BE2C (cell line): ENCODE measurements around the gene PPP1R12B.
"Not testable (repeated sequence)": the region's sequence is repeated elsewhere in the genome, so short reads cannot be mapped to it uniquely, and the experiment has no call there.

Experiments used
- DNase-seq: peaks from one replicate; pipeline ENCODE4 v3.0.0-alpha.2; 2020
- H3K27me3 ChIP-seq: fragments of 250-450 bp; sonication (Bioruptor Pico); 2 replicates; pipeline ENCODE4 v1.5.1; 2020; ENCODE audit warnings: mild to moderate bottlenecking
- H3K36me3 ChIP-seq: fragments of 250-450 bp; sonication (Bioruptor Pico); 2 replicates; pipeline ENCODE4 v1.5.1; 2020; ENCODE audit warnings: mild to moderate bottlenecking
- H3K4me1 ChIP-seq: fragments of 250-450 bp; sonication (Bioruptor Pico); 2 replicates; pipeline ENCODE4 v1.5.1; 2020
- H3K4me3 ChIP-seq: 2 replicates; pipeline ENCODE4 v1.5.1; 2011; ENCODE audit warnings: low read depth, low read length
- H3K9me3 ChIP-seq: fragments of 250-450 bp; sonication (Bioruptor Pico); 2 replicates; pipeline ENCODE4 v1.5.1; 2020
- CTCF ChIP-seq: IDR thresholded peaks from 2 replicates; pipeline ENCODE4 v1.5.1; 2012; ENCODE audit warnings: mild to moderate bottlenecking, low read depth, low read length

The PPP1R12B gene

GRCh38 chr1:202411422-202411821 is 62.9 kb downstream of the PPP1R12B start:
- H3K36me3 ChIP-seq: no peaks in the 10 kb centered on the region
- no peak for TF ChIP-seq CTCF
- H3K9me3 ChIP-seq: no peaks in the 10 kb centered on the region
- no peaks in the 10 kb centered on the region; the same call in 1 of the 2 replicates for H3K4me1 ChIP-seq
- no peak for DNase-seq
- H3K4me3 ChIP-seq: no peak overlapping the region
- H3K27me3 ChIP-seq: no peaks in the 10 kb centered on the region

- H3K27me3 ChIP-seq, H3K9me3 ChIP-seq, DNase-seq, H3K4me1 ChIP-seq, H3K36me3 ChIP-seq, H3K4me3 ChIP-seq: not testable (repeated sequence)
These were observed 63.9 kb downstream of the PPP1R12B start for GRCh38 chr1:202412421-202412820.

- no peaks in the 10 kb centered on the region for H3K27me3 ChIP-seq
- no peak for DNase-seq
- H3K4me1 ChIP-seq: no peaks in the 10 kb centered on the region
- TF ChIP-seq CTCF: no peak
- H3K9me3 ChIP-seq: no peaks in the 10 kb centered on the region
- H3K4me3 ChIP-seq: no peak overlapping the region
- no peaks in the 10 kb centered on the region for H3K36me3 ChIP-seq
These were observed 68.1 kb downstream of the PPP1R12B start for GRCh38 chr1:202416641-202417040.

GRCh38 chr1:202417141-202417540 is 68.6 kb downstream of the PPP1R12B start:
- H3K4me1 ChIP-seq, DNase-seq, H3K4me3 ChIP-seq, H3K9me3 ChIP-seq, H3K27me3 ChIP-seq, H3K36me3 ChIP-seq: not testable (repeated sequence)

DNA sequence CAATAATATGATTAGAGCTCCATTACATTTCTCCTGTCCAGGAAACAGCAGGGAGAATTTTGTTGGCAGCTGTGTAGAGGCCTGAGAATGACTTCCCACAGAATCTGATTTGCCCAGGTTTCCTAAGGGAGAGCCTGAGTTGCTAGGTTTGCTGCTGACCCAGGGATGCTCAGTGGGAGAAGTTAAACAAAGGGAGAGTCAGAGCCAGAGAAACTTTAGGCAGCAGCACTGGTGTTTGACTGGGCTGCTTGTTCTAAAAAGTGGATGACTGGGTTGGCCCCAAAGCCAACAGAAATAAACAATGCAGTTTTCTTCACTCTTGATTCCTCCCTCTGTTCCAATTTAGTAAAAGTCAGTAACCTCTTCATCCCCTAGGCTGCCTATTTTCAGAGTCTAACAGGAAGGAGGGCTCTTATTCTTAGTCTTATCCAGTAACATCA is 69.3 kb downstream of the PPP1R12B start:
- not testable (repeated sequence) for H3K4me1 ChIP-seq, H3K9me3 ChIP-seq, DNase-seq, H3K27me3 ChIP-seq, H3K4me3 ChIP-seq, H3K36me3 ChIP-seq

DNA sequence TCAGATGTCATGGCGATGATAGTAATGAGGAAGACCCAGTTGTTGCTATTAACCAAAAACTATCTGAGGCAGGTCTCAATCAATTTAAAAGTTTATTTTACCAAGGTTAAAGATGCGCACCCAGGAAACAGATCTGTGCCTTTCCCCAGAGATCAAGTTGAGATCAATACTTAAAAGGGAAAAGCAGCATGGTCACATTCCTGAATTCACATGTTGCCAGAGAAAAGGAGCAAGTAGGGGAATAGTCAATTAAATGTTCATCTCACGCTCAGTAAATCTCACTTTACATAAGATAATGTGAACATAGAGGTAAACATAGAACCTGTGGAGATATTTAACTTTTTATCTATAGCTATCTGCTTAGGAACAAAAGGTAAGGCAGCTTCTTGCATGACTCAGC is 71.2 kb downstream of the PPP1R12B start:
- not testable (repeated sequence) for H3K27me3 ChIP-seq, H3K4me1 ChIP-seq, H3K4me3 ChIP-seq, H3K9me3 ChIP-seq, H3K36me3 ChIP-seq, DNase-seq

GRCh38 chr1:202420422-202421094 is 72.1 kb downstream of the PPP1R12B start:
- H3K36me3 ChIP-seq, DNase-seq, H3K9me3 ChIP-seq, H3K27me3 ChIP-seq, H3K4me1 ChIP-seq, H3K4me3 ChIP-seq: not testable (repeated sequence)

DNA sequence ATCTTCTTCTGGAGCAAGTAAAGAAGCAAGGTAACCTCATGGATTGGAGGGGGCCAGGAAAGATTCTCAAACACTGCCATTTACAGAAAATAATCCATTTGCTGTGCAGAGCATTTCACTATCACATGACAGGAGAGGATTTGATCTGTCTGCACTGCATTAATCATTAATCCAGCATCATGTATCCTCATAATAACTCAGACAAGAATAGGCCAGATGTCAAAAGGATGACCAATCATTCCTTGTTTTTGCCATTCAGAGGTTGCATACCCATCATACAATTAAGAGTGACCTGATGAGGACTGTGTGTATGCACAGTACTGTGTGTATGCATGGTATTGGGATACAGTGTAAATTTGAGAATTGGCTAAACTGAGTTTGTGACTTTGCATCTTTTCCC is 74.2 kb downstream of the PPP1R12B start:
- not testable (repeated sequence) for H3K27me3 ChIP-seq, H3K4me3 ChIP-seq, H3K36me3 ChIP-seq

DNA sequence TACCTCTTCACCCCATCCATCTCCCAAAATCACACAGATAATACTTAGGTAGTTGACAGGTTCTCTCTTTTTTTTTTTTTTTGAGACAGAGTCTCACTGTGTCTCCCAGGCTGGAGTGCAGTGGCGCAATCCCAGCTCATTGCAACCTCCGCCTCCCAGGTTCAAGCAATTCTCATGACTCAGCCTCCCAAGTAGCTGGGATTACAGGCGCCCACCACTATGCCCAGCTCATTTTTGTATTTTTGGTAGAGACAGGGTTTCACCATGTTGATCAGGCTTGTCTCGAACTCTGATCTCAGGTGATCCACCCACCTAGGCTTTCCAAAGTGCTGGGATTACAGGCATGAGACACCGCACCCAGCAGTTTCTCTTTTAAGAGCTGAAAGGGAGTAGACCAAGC is 75.8 kb downstream of the PPP1R12B start:
- not testable (repeated sequence) for H3K4me1 ChIP-seq, H3K36me3 ChIP-seq, DNase-seq, H3K4me3 ChIP-seq, H3K9me3 ChIP-seq, H3K27me3 ChIP-seq

More for the DNA sequence above, 74.2 kb downstream of the PPP1R12B start:
- DNase-seq, H3K9me3 ChIP-seq, H3K4me1 ChIP-seq: not testable (repeated sequence)

GRCh38 chr1:202430111-202430510 is 81.6 kb downstream of the PPP1R12B start:
- not testable (repeated sequence) for H3K4me3 ChIP-seq, H3K27me3 ChIP-seq, H3K4me1 ChIP-seq

DNA sequence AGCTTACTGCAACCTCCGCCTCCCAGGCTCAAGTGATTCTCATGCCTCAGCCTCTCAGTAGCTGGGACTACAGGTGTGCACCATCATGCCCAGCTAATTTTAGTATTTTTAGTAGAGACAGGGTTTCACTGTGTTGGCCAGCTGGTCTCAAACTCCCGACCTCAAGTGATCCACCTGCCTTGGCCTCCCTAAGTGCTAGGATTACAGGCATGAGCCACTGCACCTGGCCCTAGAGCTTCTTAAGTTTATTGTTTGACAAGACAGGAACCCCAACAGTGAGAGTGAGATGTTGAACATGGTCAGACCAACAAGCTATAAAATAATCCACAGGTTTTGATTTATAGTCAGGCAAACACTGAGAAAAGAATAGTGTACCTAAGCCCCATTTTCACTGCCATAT is 83.8 kb downstream of the PPP1R12B start:
- not testable (repeated sequence) for DNase-seq, H3K4me3 ChIP-seq, H3K27me3 ChIP-seq, H3K4me1 ChIP-seq, H3K36me3 ChIP-seq, H3K9me3 ChIP-seq

More at GRCh38 chr1:202430111-202430510, 81.6 kb downstream of the PPP1R12B start:
- not testable (repeated sequence) for H3K36me3 ChIP-seq, H3K9me3 ChIP-seq, DNase-seq
